ENCODE results near the gene RPS6KC1. TPM values are rescaled to one million over a fixed set of nuclear protein-coding genes. Genes with fewer than 3 reads are reported as not detected.
"Not testable (repeated sequence)": the region's sequence is repeated elsewhere in the genome, so short reads cannot be mapped to it uniquely, and the experiment has no call there.

Gene RPS6KC1
- total RNA-seq, 1 donor from 2014 or later, result 16.7 TPM

DNA sequence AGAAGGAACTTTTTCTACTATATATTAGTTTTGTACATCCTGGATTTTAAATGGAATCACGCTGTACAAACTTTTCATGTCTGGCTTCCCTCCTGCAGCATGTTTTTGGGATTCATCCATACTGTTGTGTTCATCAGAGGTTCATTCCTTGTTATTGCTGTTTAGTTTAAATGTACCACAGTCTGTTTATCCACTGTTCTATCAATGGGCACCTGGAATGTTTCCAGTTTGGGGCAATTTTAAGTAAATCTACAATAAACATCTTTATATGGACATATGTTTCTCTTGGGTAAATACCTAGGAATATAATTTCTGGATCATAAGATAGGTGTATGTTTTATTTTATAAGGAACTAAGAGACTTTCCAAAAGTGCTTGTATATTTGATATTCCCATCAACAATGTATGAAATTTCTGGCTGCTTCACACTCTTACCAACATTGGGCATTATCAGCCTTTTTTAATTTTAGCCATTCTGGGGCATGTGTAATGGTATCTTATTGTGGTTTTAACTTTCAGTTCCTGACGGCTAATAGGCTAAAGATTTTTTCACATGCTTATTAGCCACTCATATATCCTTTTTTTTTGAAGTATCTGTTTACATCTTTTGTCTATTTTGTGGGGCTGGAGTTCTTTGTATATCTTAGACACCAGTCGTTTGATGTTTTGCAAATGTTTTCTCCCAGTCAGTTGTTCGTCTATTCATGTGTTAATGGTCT is 48.8 kb downstream of the RPS6KC1 start:
- peaks cover 15% of the 10 kb centered on the region for H3K36me3 Mint-ChIP-seq (ENCODE audit: low read depth)
- H3K9me3 Mint-ChIP-seq, result no peaks in the 10 kb centered on the region
- no peak for DNase-seq (ENCODE audit: low read depth, low spot score)
- H3K27ac Mint-ChIP-seq (ENCODE audit: unreplicated experiment), result no peak overlapping the region
- H3K4me3 Mint-ChIP-seq, result no peak overlapping the region
- no peaks in the 10 kb centered on the region for H3K27me3 Mint-ChIP-seq (ENCODE audit: low read depth)
- H3K4me1 Mint-ChIP-seq, result peaks cover 4% of the 10 kb centered on the region
- TF ChIP-seq, protein P1, sequence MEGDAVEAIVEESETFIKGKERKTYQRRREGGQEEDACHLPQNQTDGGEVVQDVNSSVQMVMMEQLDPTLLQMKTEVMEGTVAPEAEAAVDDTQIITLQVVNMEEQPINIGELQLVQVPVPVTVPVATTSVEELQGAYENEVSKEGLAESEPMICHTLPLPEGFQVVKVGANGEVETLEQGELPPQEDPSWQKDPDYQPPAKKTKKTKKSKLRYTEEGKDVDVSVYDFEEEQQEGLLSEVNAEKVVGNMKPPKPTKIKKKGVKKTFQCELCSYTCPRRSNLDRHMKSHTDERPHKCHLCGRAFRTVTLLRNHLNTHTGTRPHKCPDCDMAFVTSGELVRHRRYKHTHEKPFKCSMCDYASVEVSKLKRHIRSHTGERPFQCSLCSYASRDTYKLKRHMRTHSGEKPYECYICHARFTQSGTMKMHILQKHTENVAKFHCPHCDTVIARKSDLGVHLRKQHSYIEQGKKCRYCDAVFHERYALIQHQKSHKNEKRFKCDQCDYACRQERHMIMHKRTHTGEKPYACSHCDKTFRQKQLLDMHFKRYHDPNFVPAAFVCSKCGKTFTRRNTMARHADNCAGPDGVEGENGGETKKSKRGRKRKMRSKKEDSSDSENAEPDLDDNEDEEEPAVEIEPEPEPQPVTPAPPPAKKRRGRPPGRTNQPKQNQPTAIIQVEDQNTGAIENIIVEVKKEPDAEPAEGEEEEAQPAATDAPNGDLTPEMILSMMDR (conservative IDR thresholded peaks at IDR 0.05), result no peak

DNA sequence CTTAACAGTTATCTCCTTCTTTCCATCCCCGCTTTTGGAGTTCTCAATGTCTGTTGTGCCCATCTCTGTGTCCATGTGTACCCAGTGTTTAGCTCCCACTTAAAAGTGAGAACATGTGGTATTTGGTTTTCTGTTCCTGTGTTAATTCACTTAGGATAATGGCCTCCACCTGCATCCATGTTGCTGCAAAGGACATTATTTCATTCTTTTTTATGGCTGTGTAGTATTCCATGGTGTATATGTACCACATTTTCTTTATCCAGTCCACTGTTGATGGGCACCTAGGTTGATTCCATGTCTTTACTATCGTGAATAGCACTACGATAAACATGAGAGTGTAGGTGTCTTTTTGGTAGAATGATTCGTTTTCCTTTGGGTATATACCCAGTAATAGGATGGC is 49.5 kb downstream of the RPS6KC1 start:
- DNase-seq (ENCODE audit: low read depth, low spot score); H3K4me3 Mint-ChIP-seq; H3K27me3 Mint-ChIP-seq (ENCODE audit: low read depth); H3K9me3 Mint-ChIP-seq; H3K4me1 Mint-ChIP-seq; H3K27ac Mint-ChIP-seq (ENCODE audit: unreplicated experiment): not testable (repeated sequence)
- peaks cover 12% of the 10 kb centered on the region for H3K36me3 Mint-ChIP-seq (ENCODE audit: low read depth)

DNA sequence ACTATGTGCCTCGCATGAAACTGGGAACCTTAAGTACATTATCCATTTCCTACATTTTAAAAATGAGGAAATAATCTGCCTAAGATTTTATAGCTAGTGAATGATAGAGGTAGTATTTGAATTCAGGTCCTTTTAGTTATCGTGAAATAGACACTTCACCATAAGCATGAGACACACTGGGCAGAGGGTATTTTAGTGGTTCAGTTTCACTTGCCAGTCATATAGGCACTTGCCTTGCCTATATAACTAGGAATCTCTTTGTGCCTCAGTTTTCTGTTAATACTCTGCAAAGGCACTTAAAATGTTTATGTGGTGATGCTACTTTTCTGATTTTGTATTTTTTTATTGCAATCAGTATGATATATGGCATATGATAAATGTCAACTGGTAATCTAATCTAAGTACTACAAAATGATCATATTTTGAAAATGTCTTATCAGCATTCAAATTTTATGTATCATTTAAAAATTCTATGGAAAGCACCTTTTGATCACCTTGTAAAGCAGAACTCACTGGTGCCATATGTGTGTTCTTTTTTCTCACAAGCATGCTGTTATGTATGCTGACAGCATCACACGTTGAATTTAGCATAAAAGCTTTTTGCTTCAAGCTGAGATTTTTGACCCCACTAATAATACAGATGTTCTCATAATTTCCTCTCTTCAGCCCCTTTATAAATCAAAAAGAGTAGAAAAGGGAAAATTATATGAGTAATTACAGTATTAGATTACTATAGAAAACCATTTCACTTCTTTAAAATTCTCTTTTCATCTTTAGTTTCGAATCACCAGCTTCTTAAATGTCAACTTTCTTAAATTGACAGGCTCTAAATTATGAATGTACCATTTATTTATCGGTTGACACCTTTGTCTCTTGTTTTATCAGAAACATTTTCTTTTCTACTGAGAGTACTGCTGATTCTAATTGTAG is 52.6 kb downstream of the RPS6KC1 start:
- DNase-seq (ENCODE audit: low read depth, low spot score), result no peak
- peaks cover 14% of the 10 kb centered on the region for H3K36me3 Mint-ChIP-seq (ENCODE audit: low read depth)
- no peak overlapping the region for H3K4me3 Mint-ChIP-seq
- H3K4me1 Mint-ChIP-seq, result no peaks in the 10 kb centered on the region
- no peak overlapping the region for H3K27ac Mint-ChIP-seq (ENCODE audit: unreplicated experiment)
- H3K27me3 Mint-ChIP-seq (ENCODE audit: low read depth), result no peaks in the 10 kb centered on the region
- TF ChIP-seq, protein P1 (conservative IDR thresholded peaks at IDR 0.05), result no peak
- peaks cover 2% of the 10 kb centered on the region for H3K9me3 Mint-ChIP-seq

DNA sequence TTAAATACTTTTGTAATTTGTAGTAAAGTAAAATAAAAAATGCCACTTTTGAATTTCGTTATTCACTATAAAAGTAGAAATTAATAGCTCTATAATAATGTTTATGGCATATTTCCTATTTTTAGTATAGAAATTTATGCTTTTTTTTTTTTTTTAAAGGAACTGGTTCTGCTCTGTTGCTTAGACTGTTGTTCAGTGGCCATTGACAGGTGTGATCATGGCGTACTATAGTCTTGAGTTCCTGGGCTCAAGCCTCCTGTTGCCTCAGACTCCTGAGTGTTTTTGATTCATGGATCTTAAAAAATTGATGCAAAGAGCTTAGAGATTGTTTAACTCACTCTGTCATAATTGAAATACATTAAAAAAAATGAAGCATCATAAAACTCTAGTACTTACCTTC is 53.6 kb downstream of the RPS6KC1 start:
- TF ChIP-seq, protein P1 (conservative IDR thresholded peaks at IDR 0.05), result no peak
- peaks cover 2% of the 10 kb centered on the region for H3K9me3 Mint-ChIP-seq
- no peak overlapping the region for H3K4me3 Mint-ChIP-seq
- no peak overlapping the region for H3K27ac Mint-ChIP-seq (ENCODE audit: unreplicated experiment)
- no peaks in the 10 kb centered on the region for H3K27me3 Mint-ChIP-seq (ENCODE audit: low read depth)
- DNase-seq (ENCODE audit: low read depth, low spot score), result no peak
- H3K4me1 Mint-ChIP-seq, result no peaks in the 10 kb centered on the region
- H3K36me3 Mint-ChIP-seq (ENCODE audit: low read depth), result peaks cover 13% of the 10 kb centered on the region

DNA sequence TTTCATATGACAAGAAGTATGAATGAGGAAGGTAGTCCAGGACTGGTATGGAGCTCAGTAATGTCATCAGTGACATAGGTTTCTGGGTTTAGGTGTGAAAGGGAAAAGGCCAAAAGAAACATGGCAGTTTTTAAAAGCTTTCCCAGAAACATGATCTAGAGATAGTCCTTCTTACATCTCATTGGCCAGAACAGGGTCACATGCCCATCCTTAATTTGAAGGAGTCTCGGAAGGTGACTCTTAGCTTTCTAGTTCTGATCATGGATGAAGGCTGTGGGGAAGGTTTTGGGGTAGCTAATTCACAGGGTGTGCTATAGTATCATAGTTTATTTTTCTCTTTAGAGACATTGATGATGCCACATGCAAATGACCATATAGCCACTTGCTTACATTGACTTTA is 55.3 kb downstream of the RPS6KC1 start:
- TF ChIP-seq, protein P1 (conservative IDR thresholded peaks at IDR 0.05), result no peak
- no peak for DNase-seq (ENCODE audit: low read depth, low spot score)
- H3K27me3 Mint-ChIP-seq (ENCODE audit: low read depth), result no peaks in the 10 kb centered on the region
- no peak overlapping the region for H3K27ac Mint-ChIP-seq (ENCODE audit: unreplicated experiment)
- H3K4me3 Mint-ChIP-seq, result no peak overlapping the region
- peaks cover 2% of the 10 kb centered on the region for H3K9me3 Mint-ChIP-seq
- H3K4me1 Mint-ChIP-seq, result no peaks in the 10 kb centered on the region
- H3K36me3 Mint-ChIP-seq (ENCODE audit: low read depth), result peaks cover 11% of the 10 kb centered on the region

DNA sequence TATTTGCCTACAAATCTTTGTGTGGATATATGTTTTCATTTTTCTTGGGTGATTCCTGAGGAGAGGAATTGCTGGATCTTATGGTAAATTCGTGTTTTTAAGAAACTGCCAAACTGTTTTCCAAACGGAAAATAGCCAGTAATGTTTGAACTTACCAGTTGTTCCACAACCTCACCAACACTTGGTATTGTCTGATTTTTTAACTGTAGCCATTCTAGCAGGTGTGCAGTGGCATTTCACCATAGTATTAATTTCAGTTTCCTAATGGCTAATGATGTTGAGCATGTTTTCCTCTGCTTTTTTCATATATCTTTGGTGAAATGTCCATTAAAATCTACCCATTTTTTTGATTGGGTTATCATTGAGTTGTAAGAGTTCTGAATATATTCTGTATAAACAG is 56.6 kb downstream of the RPS6KC1 start:
- TF ChIP-seq, protein P1 (conservative IDR thresholded peaks at IDR 0.05), result no peak
- Mint-ChIP-seq H3K4me3 (no peak overlapping the region), H3K9me3 (peaks cover 2% of the 10 kb centered on the region), H3K36me3 (ENCODE audit: low read depth) (peaks cover 15% of the 10 kb centered on the region), H3K27me3 (ENCODE audit: low read depth) (no peaks in the 10 kb centered on the region), H3K4me1 (no peaks in the 10 kb centered on the region), H3K27ac (ENCODE audit: unreplicated experiment) (no peak overlapping the region)
- DNase-seq (ENCODE audit: low read depth, low spot score), result no peak

Data from neural crest cell (in vitro differentiated cells).